GM18502 (cell line): Measurements from ENCODE around the gene KIAA0513.
"Not testable (repeated sequence)": the region's sequence is repeated elsewhere in the genome, so short reads cannot be mapped to it uniquely, and the experiment has no call there.

Source experiments
- ATAC-seq: cut with Tn5 transposase; IDR thresholded peaks from one replicate; pipeline ENCODE4 v1.9.1; 2021; ENCODE audit warnings: mild to moderate bottlenecking; ENCODE audit not compliant: unreplicated experiment, poor library complexity

The KIAA0513 gene

DNA sequence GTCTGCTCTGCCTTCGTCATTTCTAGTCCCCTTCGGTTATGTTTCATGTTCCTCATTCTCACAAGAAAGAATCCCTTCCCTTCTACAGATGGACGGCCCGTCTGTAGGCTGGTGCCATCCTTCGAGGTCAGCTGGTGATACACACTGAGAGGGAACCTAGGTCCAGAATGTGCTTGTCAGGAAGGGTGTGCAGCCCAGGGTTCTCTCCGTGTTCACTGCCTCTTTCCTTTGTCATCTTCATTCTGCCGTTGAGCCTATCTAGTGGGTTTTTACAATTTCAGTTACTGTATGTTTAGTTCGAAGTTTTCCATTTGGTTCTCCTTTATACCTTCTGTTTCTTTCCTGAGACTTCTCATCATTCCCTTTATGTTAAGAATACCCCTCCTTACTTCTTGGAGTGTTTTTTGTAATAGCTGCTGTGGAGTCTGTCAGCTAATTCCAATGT is 18.9 kb downstream of the KIAA0513 start:
- no peak for ATAC-seq

GRCh38 chr16:85046931-85047866 is 19.6 kb downstream of the KIAA0513 start:
- no peak for ATAC-seq

- ATAC-seq, result no peak
Observed at GRCh38 chr16:85047867-85048455, 20.4 kb downstream of the KIAA0513 start.

DNA sequence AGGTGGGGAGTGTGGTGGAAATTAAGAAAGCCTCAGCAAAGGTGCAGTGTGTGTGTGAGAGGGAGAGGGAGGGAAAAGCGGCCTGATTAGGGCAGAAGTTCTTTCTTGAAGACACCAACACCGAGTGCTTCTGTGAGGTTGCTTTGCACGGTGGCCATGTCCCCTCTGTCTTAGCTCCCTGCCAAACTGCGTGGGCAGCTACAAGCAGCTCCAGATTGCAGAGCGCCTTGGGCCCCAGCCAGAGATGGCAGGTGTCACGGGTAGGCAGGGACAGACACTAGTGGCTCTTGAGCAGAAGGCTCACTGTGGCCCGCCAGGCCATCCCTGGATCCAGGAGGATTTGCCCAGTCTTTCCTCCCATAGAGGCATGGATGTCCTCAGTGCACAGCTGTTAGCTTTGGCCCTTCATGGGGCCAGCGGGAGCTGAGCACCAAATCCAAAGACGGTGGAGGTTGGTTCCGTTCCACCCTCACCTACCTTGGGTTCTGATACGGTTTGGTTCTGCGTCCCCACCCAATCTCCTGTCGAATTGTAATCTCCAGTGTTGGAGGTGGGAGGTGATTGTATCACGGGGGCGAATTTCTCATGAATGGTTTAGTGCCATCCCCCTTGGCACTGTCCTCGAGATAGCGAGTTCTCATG is 21.4 kb downstream of the KIAA0513 start:
- ATAC-seq, result no peak

GRCh38 chr16:85049706-85050305 is 22.2 kb downstream of the KIAA0513 start:
- no peak for ATAC-seq

GRCh38 chr16:85051067-85051581 is 23.5 kb downstream of the KIAA0513 start:
- ATAC-seq, result no peak

GRCh38 chr16:85051683-85052082 is 24.1 kb downstream of the KIAA0513 start:
- no peak for ATAC-seq

GRCh38 chr16:85052536-85052935 is 24.9 kb downstream of the KIAA0513 start:
- no peak for ATAC-seq

DNA sequence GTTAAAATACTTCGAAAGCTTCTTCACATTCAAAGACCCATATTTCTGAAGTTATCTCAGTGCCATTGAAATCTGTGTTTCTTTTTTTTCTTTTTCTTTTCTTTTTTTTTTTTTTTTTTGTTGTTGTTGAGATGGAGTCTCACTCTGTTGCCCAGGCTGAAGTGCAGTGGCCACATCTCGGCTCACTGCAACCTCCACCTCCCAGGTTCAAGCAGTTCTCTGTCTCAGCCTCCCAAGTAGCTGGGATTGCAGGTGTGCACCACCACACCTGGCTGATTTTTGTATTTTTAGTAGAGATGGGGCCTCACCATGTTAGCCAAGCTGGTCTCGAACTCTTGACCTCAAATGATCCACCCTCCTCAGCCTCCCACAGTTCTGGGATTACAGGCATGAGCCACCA is 26.7 kb downstream of the KIAA0513 start:
- ATAC-seq, result not testable (repeated sequence)

DNA sequence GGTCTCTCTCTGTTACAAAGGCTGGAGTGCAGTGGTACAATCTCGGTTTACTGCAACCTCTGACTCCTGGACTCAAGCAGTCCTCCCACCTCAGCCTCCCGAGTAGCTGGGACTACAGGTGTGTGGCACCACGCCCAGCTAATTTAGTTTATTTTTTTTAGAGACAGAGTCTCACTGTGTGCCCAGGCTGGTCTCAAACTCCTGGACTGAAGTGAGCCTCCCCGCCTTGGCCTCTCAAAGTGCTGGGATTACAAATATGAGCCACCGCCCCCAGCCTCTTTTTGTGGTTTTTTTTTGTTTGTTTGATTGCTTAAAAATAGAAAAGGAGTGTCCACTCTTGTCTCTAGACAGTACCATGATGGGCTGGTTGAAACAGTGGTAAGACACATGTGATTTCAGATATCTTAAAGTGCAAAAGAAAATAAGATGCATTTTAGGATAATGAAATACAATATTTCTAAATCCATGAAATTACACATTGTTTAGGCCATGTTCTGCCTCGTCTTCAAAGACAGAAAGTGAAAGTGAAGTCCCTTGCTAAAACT is 27.4 kb downstream of the KIAA0513 start:
- ATAC-seq, result no peak

DNA sequence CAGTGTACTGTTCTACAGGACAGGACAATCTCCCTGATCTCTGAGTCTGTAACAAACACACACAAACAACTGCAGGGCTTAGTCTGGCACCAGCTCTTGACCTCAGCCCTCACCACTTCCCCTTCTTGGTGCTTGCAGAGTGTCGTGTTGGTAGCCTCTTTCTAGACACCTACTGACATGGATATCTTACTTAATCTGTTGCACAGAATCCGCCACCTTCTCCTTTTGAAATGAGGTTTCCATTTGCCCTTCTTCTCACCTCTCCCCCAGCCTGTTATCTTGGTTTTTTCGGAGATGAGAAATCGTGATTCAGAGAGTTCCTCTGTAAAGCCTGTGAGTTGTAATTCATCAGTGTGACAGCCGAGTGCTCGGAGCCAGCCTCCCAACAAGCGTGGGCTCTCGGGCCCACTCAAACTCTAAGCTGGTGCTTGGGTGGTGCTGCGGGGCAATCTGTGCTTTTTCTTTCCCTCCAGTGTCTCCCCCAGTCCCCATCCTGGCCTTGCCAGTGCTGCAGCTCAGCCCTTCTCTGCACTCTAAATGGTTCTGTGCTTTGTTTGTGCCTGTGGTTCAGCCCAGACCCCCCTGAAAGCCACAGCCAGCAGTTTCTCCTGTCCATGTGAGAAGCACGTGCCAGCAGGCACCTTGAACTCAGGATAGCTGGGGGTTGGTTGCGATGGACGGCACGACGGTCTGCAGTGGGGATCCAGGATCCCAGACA is 28.1 kb downstream of the KIAA0513 start:
- peak; percentile 92 for ATAC-seq

- peak; percentile 7 for ATAC-seq
Observed at GRCh38 chr16:85056211-85056748, 28.7 kb downstream of the KIAA0513 start.

GRCh38 chr16:85057212-85057889 is 29.8 kb downstream of the KIAA0513 start:
- ATAC-seq, result no peak

- no peak for ATAC-seq
Observed at GRCh38 chr16:85057948-85058347, 30.4 kb downstream of the KIAA0513 start.

DNA sequence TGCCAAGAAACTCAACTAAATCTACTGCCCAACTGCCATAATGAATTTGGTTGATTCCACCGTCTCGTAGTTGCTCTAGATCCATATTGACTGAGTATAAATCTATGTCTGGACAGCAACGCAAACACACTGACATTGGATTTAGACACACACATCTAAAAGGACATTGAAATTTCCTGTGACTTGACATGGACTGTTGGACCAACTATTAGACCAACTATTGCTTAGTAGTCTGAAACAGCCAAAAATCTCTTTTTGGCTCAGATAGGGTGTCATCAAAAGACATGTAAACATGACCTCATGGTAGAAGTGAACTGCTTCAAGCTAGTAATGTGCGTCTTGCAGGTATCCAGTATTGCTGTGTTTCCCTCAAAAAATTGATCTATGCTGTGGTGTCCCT is 31.3 kb downstream of the KIAA0513 start:
- no peak for ATAC-seq

DNA sequence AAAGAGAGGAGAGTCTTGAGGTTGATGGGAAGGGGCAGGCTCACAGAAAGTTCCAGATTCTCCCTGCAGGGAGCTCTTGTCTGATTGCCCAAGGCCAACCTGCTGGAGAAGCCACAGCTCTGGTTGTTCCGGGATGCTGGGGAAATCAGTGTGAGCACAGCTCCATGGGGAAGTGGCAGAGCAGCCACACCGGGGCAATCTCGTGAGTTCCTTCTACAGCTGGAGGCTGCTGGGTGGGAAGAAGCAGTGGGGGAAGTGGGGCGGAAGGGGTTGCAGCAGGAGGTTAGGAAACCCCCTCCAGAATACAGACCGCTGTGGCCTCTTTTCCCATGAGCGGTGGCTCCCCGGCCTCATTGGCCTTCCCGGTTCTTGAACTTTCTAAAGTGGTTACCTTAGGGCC is 34.0 kb downstream of the KIAA0513 start:
- ATAC-seq, result no peak

- ATAC-seq, result no peak
Observed at GRCh38 chr16:85062323-85062722, 34.7 kb downstream of the KIAA0513 start.

GRCh38 chr16:85062845-85063244 is 35.2 kb downstream of the KIAA0513 start:
- no peak for ATAC-seq

- ATAC-seq, result no peak
Observed at GRCh38 chr16:85064186-85064585, 36.6 kb downstream of the KIAA0513 start.
